IMR-90 (cell line): Measurements from ENCODE around the gene HJURP. TPM values are rescaled to one million over a fixed set of nuclear protein-coding genes. Genes with fewer than 3 reads are reported as not detected.

ENCODE experiments used
- ATAC-seq: fragments of 200-7000 bp; cut with Tn5 transposase; 2 replicates; pipeline ENCODE4 v1.9.1; 2020; ENCODE audit warnings: low read depth, mild to moderate bottlenecking, moderate library complexity
- BruUV-seq: library from RNA; stranded (reverse); fragments of 400-500 nt; replicated peaks from 2 replicates; lab custom pipeline; 2021; lab: Mats Ljungman, UMichigan
- CTCF ChIA-PET: fragments of 300-600 bp; formaldehyde crosslinking; extraction: SDS; loops from one replicate; lab custom pipeline; 2021; ENCODE audit warnings: antibody characterized with exemption; lab: Yijun Ruan, JAX
- POLR2A ChIA-PET: fragments of 300-600 bp; sonication (Branson Sonifier 250); formaldehyde crosslinking; loops from one replicate; lab custom pipeline; 2022; ENCODE audit warnings: antibody characterized with exemption; ENCODE audit not compliant: unreplicated experiment; lab: Charles Lee
- DNase-seq: peaks from one replicate; pipeline ENCODE4 v3.0.0; 2013
- H2AFZ ChIP-seq: replicated peaks from 2 replicates; pipeline ENCODE3; 2013; ENCODE audit warnings: low read length, mild to moderate bottlenecking; ENCODE audit not compliant: poor library complexity
- H2AK5ac ChIP-seq: 2 replicates; pipeline ENCODE4 v1.6.1; 2013; ENCODE audit warnings: low read depth, low read length, inconsistent platforms
- H2AK9ac ChIP-seq: replicated peaks from 2 replicates; pipeline ENCODE3; 2013; ENCODE audit warnings: mild to moderate bottlenecking, low read depth, low read length, moderate library complexity; ENCODE audit not compliant: poor library complexity
- H2BK120ac ChIP-seq: 2 replicates; pipeline ENCODE4 v1.6.1; 2013; ENCODE audit warnings: low read depth, low read length, inconsistent platforms
- H2BK15ac ChIP-seq: 3 replicates; pipeline ENCODE4 v1.6.1; 2013; ENCODE audit warnings: low read depth, low read length, inconsistent platforms
- H2BK20ac ChIP-seq: 2 replicates; pipeline ENCODE4 v1.6.1; 2013; ENCODE audit warnings: low read depth, mild to moderate bottlenecking, inconsistent platforms, low read length, moderate library complexity
- H2BK5ac ChIP-seq: 2 replicates; pipeline ENCODE4 v1.6.1; 2013; ENCODE audit warnings: mild to moderate bottlenecking, low read depth, low read length, inconsistent platforms; ENCODE audit not compliant: poor library complexity, severe bottlenecking
- H3K14ac ChIP-seq: replicated peaks from 2 replicates; pipeline ENCODE4 v1.6.1; 2013; ENCODE audit warnings: low read depth, low read length, inconsistent platforms
- H3K18ac ChIP-seq: 2 replicates; pipeline ENCODE4 v1.6.1; 2013; ENCODE audit warnings: low read depth, low read length, control low read depth
- H3K23ac ChIP-seq: 2 replicates; pipeline ENCODE4 v1.6.1; 2013; ENCODE audit warnings: low read depth, low read length, inconsistent platforms
- H3K27ac ChIP-seq: 2 replicates; pipeline ENCODE4 v1.5.1; 2013; ENCODE audit warnings: mild to moderate bottlenecking, control low read depth, low read length; ENCODE audit not compliant: insufficient read depth
- H3K27me3 ChIP-seq: 2 replicates; pipeline ENCODE4 v1.6.1; 2013; ENCODE audit warnings: low read length; ENCODE audit not compliant: control insufficient read depth, insufficient read depth
- H3K36me3 ChIP-seq: 2 replicates; pipeline ENCODE4 v1.6.1; 2013; ENCODE audit warnings: low read length, mixed read lengths; ENCODE audit not compliant: control insufficient read depth, insufficient read depth
- H3K4ac ChIP-seq: 2 replicates; pipeline ENCODE4 v1.6.1; 2013; ENCODE audit warnings: low read depth, low read length, inconsistent platforms
- H3K4me1 ChIP-seq: 2 replicates; pipeline ENCODE4 v1.6.1; 2013; ENCODE audit warnings: low read length, mixed read lengths; ENCODE audit not compliant: control insufficient read depth, insufficient read depth
- H3K4me2 ChIP-seq: 2 replicates; pipeline ENCODE4 v1.6.1; 2013; ENCODE audit warnings: low read depth, mild to moderate bottlenecking, control low read depth, low read length, moderate library complexity
- H3K4me3 ChIP-seq: 2 replicates; pipeline ENCODE4 v1.5.1; 2013; ENCODE audit warnings: low read depth, mild to moderate bottlenecking, control low read depth, low read length, moderate library complexity; ENCODE audit not compliant: insufficient read depth
- H3K56ac ChIP-seq: 2 replicates; pipeline ENCODE4 v1.6.1; 2013; ENCODE audit warnings: low read length, inconsistent platforms; ENCODE audit not compliant: insufficient read depth; ENCODE audit errors: extremely low read depth
- H3K79me1 ChIP-seq, 2 experiments: 2 replicates each; pipeline ENCODE4 v1.6.1; 2013; ENCODE audit warnings: low read length in 2 of 2, inconsistent platforms in 1 of 2, low read depth in 1 of 2
- H3K9ac ChIP-seq: 2 replicates; pipeline ENCODE4 v1.6.1; 2013; ENCODE audit warnings: low read depth, low read length, control low read depth
- H3K9me1 ChIP-seq: 2 replicates; pipeline ENCODE4 v1.6.1; 2013; ENCODE audit warnings: low read length, inconsistent platforms; ENCODE audit not compliant: insufficient read depth
- H3K9me3 ChIP-seq: 2 replicates; pipeline ENCODE4 v1.6.1; 2013; ENCODE audit warnings: low read length; ENCODE audit not compliant: control insufficient read depth, insufficient read depth
- H4K20me1 ChIP-seq: 2 replicates; pipeline ENCODE4 v1.6.1; 2013; ENCODE audit warnings: low read length, inconsistent platforms; ENCODE audit not compliant: insufficient read depth
- H4K5ac ChIP-seq: 2 replicates; pipeline ENCODE4 v1.6.1; 2013; ENCODE audit warnings: mild to moderate bottlenecking, low read depth, low read length, control low read depth
- H4K8ac ChIP-seq, 2 experiments: 2 replicates each; pipeline ENCODE4 v1.6.1; 2013; ENCODE audit warnings: low read depth in 2 of 2, low read length in 2 of 2, control low read depth in 1 of 2, inconsistent platforms in 1 of 2
- H4K91ac ChIP-seq: 2 replicates; pipeline ENCODE4 v1.6.1; 2013; ENCODE audit warnings: low read depth, low read length, inconsistent platforms; ENCODE audit not compliant: insufficient read depth
- BHLHE40 ChIP-seq: fragments of 150-350 bp; IDR thresholded peaks from 2 replicates; pipeline ENCODE4 v1.6.1; 2016; ENCODE audit warnings: mild to moderate bottlenecking, low read depth, low read length
- CEBPB ChIP-seq: IDR thresholded peaks from 2 replicates; pipeline ENCODE4 v1.6.1; 2012; ENCODE audit warnings: low read depth, low read length, improper control_type of control experiment
- CHD1 ChIP-seq: IDR thresholded peaks from 2 replicates; pipeline ENCODE4 v1.6.1; 2012; ENCODE audit warnings: low read depth, low read length, improper control_type of control experiment
- FOS ChIP-seq: fragments of 150-350 bp; IDR thresholded peaks from 2 replicates; pipeline ENCODE4 v1.6.1; 2016; ENCODE audit warnings: low read depth, low read length
- MAFK ChIP-seq: IDR thresholded peaks from 2 replicates; pipeline ENCODE4 v1.6.1; 2012; ENCODE audit warnings: low read depth, low read length, improper control_type of control experiment
- MAZ ChIP-seq: IDR thresholded peaks from 2 replicates; pipeline ENCODE4 v1.6.1; 2012; ENCODE audit warnings: low read depth, mild to moderate bottlenecking, low read length, improper control_type of control experiment, moderate library complexity, borderline replicate concordance
- MXI1 ChIP-seq: IDR thresholded peaks from 2 replicates; pipeline ENCODE4 v1.6.1; 2012; ENCODE audit warnings: low read depth, mild to moderate bottlenecking, low read length, moderate library complexity, borderline replicate concordance
- NFE2L2 ChIP-seq: fragments of 150-350 bp; IDR thresholded peaks from 2 replicates; pipeline ENCODE4 v1.6.1; 2016; ENCODE audit warnings: low read depth, mild to moderate bottlenecking, low read length
- RAD21 ChIP-seq: IDR thresholded peaks from 2 replicates; pipeline ENCODE4 v1.6.1; 2012; ENCODE audit warnings: low read length, improper control_type of control experiment
- SMC3 ChIP-seq: fragments of 150-350 bp; IDR thresholded peaks from 2 replicates; pipeline ENCODE4 v1.6.1; 2016; ENCODE audit warnings: low read depth, mild to moderate bottlenecking, antibody characterized with exemption, low read length, moderate library complexity
- WGBS, 2 experiments: methylation state at CpG; one replicate each; pipeline versions ENCODE4 v1.1.5 to v1.1.7; 2013; ENCODE audit warnings: missing lambda C conversion rate in 2 of 2; ENCODE audit not compliant: insufficient read length in 1 of 2; ENCODE audit errors: extremely low coverage in 2 of 2; 5-methylcytosine and 5-hydroxymethylcytosine counted together
- dilution Hi-C: fragments of 300-500 bp; cut with HindIII; formaldehyde crosslinking; loops from one replicate; pipeline ENCODE4 v1.14.3; 2018; ENCODE audit warnings: low sequenced_read_pairs; ENCODE audit not compliant: unreplicated experiment
- in situ Hi-C: fragments of 300-500 bp; cut with MboI; formaldehyde crosslinking; loops from 3 replicates; pipeline ENCODE4 v1.14.3; 2019; ENCODE audit warnings: low sequenced_read_pairs, inconsistent platforms, mixed read lengths
- intact Hi-C: fragments of 100-400 bp; cut with micrococcal nuclease; formaldehyde crosslinking; loops from 2 replicates; pipeline ENCODE4 v1.10.0; 2022
- polyA plus RNA-seq, 3 experiments: library from polyadenylated mRNA; depleted of rRNA; stranded (reverse); fragments of >200 nt; gene quantifications; 2 replicates each; pipeline ENCODE4 v1.2.3, GENCODE V29; 2012; ENCODE audit warnings: low replicate concordance in 1 of 3
- total RNA-seq: library from RNA; depleted of rRNA; stranded (reverse); fragments of >200 nt; gene quantifications from 2 replicates; pipeline ENCODE4 v1.2.3, GENCODE V29; 2012
- TF ChIP-seq, protein P1 (sequence below): fragments of 150-350 bp; IDR thresholded peaks from 2 replicates; pipeline ENCODE4 v1.6.1; 2016; ENCODE audit warnings: low read depth, mild to moderate bottlenecking, low read length, moderate library complexity, borderline replicate concordance

The HJURP gene
- total and polyA plus RNA-seq, 2 of the 4 experiments (the other 2 are of a cell fraction): 22.6 to 26.5 TPM

DNA sequence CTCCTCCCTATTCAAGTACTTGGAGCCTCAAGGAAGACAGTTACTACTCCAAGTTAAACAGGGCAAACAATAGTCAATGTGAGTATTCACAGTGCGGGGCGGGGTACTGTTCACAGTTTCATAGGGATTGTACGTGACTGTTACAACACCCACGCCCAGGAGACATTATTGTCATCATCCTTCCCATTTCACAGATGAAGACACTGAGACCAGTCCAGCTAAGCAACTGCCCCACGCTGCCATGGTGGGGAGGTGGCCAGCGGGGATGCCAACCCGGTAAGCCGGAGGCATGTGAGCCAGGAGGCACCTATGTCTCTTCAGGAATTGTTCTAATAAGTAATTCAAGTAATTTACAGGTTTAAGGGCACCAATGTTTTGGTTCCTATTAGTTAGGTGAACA lies 982 bp downstream of the HJURP start:
- Histone ChIP-seq H3K9me3 (no peaks in the 10 kb centered on the region), H4K5ac (peak overlapping the region; percentile 13; the same call in 1 of the 2 replicates), H4K8ac (peak overlapping the region; percentile 33 to 36; a peak in 3 of 4 replicates), H3K14ac (peak overlapping the region; percentile 66), H4K20me1 (no peaks in the 10 kb centered on the region; the same call in 1 of the 2 replicates), H3K4me2 (peak overlapping the region; percentile 100), H3K9me1 (peaks cover 10% of the 10 kb centered on the region; the same call in 1 of the 2 replicates), H2BK120ac (no peak overlapping the region; the same call in 1 of the 2 replicates), H2BK15ac (no peak overlapping the region), H3K4me1 (peaks cover 13% of the 10 kb centered on the region), H3K27me3 (no peaks in the 10 kb centered on the region), H3K4me3 (peak overlapping the region; percentile 90), H3K79me1 (peaks cover 25 to 39% of the 10 kb centered on the region in 2 experiments), H3K4ac (peak overlapping the region; percentile 41), H2AFZ (peak overlapping the region; percentile 77), H2AK9ac (peak overlapping the region; percentile 74), H4K91ac (peak overlapping the region; percentile 9; the same call in 1 of the 2 replicates), H3K18ac (no peak overlapping the region), H2BK5ac (peak overlapping the region; percentile 49), H3K9ac (peak overlapping the region; percentile 86), H3K27ac (peak overlapping the region; percentile 60), H3K56ac (0 out of 2 replicates have a peak overlapping the region, but pooled peaks have one; percentile 35), H2AK5ac (peak overlapping the region; percentile 66; the same call in 1 of the 2 replicates), H3K23ac (peak overlapping the region; percentile 84), H2BK20ac (no peak overlapping the region), H3K36me3 (peaks cover 6% of the 10 kb centered on the region)
- intact Hi-C loops: loop anchor here (10.0 kb wide), 2 partner anchors 289 to 691 kb away; partner anchors contain the start of gene USP40
- POLR2A ChIA-PET: interaction anchor here (0.6 kb wide), 1 partner anchor 599 kb away, joined by 3 read pairs; no protein-coding TSS in a partner anchor
- CTCF ChIA-PET: interaction anchor here (0.6 kb wide), 1 partner anchor 1142 kb away, joined by 4 read pairs; no protein-coding TSS in a partner anchor
- dilution Hi-C loops: no loop called here
- in situ Hi-C loops: no loop called here
- no CpG with 5 or more reads among the region's 8 CpGs for WGBS, 2 experiments
- no peak for DNase-seq
- no TSS peak for BruUV-seq
- ATAC-seq: no peak
- no peak for TF ChIP-seq BHLHE40
- no peak for TF ChIP-seq MXI1
- TF ChIP-seq, protein P1, sequence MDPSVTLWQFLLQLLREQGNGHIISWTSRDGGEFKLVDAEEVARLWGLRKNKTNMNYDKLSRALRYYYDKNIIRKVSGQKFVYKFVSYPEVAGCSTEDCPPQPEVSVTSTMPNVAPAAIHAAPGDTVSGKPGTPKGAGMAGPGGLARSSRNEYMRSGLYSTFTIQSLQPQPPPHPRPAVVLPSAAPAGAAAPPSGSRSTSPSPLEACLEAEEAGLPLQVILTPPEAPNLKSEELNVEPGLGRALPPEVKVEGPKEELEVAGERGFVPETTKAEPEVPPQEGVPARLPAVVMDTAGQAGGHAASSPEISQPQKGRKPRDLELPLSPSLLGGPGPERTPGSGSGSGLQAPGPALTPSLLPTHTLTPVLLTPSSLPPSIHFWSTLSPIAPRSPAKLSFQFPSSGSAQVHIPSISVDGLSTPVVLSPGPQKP: no peak
- no peak for TF ChIP-seq NFE2L2
- TF ChIP-seq SMC3: no peak
- TF ChIP-seq MAFK: no peak
- TF ChIP-seq FOS: no peak
- no peak for TF ChIP-seq CEBPB
- TF ChIP-seq MAZ: no peak
- TF ChIP-seq CHD1: no peak
- no peak for TF ChIP-seq RAD21
